Karpas-422 (cell line): Measurements from ENCODE around the gene TMEM220. TPM values are rescaled to one million over a fixed set of nuclear protein-coding genes. Genes with fewer than 3 reads are reported as not detected.

Source experiments
- DNase-seq: peaks from one replicate; pipeline ENCODE4 v3.0.0-alpha.2; 2015
- H2AFZ ChIP-seq: fragments of 200-600 bp; sonication (generic); 2 replicates; pipeline ENCODE4 v1.6.1; 2014; ENCODE audit warnings: antibody characterized with exemption, low read length, mixed read lengths
- H3K27ac ChIP-seq: fragments of 200-600 bp; sonication (generic); 2 replicates; pipeline ENCODE4 v1.5.1; 2014; ENCODE audit warnings: mild to moderate bottlenecking, low read length, moderate library complexity
- H3K27me3 ChIP-seq: fragments of 200-600 bp; sonication (generic); 2 replicates; pipeline ENCODE4 v1.6.1; 2014; ENCODE audit warnings: low read length, mixed read lengths
- H3K36me3 ChIP-seq: fragments of 200-600 bp; sonication (generic); 2 replicates; pipeline ENCODE4 v1.6.1; 2014; ENCODE audit warnings: low read length, mixed read lengths; ENCODE audit not compliant: insufficient read depth
- H3K4me1 ChIP-seq: fragments of 200-600 bp; sonication (generic); 2 replicates; pipeline ENCODE4 v1.6.1; 2014; ENCODE audit warnings: mild to moderate bottlenecking, low read length, mixed read lengths
- H3K4me2 ChIP-seq: fragments of 200-600 bp; sonication (generic); 2 replicates; pipeline ENCODE4 v1.6.1; 2014; ENCODE audit warnings: low read length, low read depth, mild to moderate bottlenecking; ENCODE audit not compliant: poor library complexity, severe bottlenecking
- H3K4me3 ChIP-seq: fragments of 200-600 bp; sonication (generic); 2 replicates; pipeline ENCODE4 v1.5.1; 2014; ENCODE audit warnings: mild to moderate bottlenecking, antibody characterized with exemption, low read length, mixed read lengths
- H3K79me2 ChIP-seq: fragments of 200-600 bp; sonication (generic); 2 replicates; pipeline ENCODE4 v1.6.1; 2014; ENCODE audit warnings: mild to moderate bottlenecking, low read length, mixed read lengths
- H3K9ac ChIP-seq: fragments of 200-600 bp; sonication (generic); 2 replicates; pipeline ENCODE4 v1.6.0; 2014; ENCODE audit warnings: low read length
- H3K9me2 ChIP-seq: fragments of 200-600 bp; sonication (generic), shearing (Covaris generic); replicated peaks from 2 replicates; pipeline ENCODE4 v1.6.0; 2014; ENCODE audit warnings: mild to moderate bottlenecking, low read length, moderate library complexity; ENCODE audit not compliant: insufficient read depth
- H3K9me3 ChIP-seq: fragments of 300-700, 200-600 bp; sonication (generic); 2 replicates; pipeline ENCODE4 v1.6.1; 2014; ENCODE audit warnings: low read length, mixed read lengths
- H4K20me1 ChIP-seq: fragments of 200-600 bp; sonication (generic); 2 replicates; pipeline ENCODE4 v1.6.1; 2014; ENCODE audit warnings: mild to moderate bottlenecking, antibody characterized with exemption, low read length, low read depth; ENCODE audit not compliant: insufficient read depth
- total RNA-seq: library from RNA; depleted of rRNA; stranded (reverse); fragments of >200 nt; shearing (Covaris generic); gene quantifications from 2 replicates; pipeline ENCODE4 v1.2.3, GENCODE V29; 2014; ENCODE audit warnings: low replicate concordance

Gene TMEM220
- total RNA-seq, 1 experiment from 2014 or later: not detected

DNA sequence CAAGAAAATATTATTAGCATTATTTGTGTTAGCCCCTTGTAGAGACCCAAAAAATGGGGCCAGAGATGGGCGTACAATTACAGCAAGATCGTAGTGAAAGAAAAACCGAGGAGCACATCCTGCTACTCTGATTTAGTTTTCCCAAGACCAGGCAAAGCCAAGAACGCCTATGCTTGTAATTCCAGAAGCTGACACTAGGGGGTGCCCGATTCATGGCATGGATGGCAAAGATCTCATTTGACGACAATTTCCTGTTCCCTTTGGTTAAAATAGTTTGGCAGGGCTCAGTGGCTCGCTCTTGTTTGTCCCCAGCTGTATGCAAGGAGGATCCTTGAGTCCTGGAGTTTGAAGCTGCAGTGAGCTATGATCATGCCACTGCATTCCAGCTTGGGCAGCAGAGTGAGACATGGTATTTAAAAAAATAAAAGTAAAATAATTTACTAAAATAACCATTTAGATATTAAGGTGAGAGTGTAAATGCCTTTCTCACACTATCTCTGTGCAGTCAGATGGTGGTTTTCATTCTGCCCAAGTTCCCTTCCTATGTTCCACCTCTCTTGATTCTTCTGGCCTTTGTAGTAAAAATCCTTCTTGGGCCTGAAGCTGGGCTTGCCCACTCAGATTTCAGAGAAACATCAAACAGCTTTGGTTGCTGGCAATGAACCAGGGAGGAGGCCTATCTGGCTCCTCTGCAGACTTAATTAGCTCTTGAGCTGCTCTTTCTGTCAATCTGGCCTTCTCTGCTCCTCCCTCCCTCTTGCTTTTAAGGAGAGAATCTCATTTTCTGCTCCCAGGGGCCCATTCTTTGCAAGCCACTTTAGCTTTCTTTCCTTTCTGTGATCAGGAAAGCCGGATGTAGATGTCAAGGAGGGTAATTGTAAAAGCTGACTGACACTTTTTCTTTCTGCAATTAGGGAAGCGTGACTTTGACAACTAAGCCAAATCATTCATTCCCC is 42.9 kb upstream of the TMEM220 start:
- H3K36me3 ChIP-seq: no peaks in the 10 kb centered on the region
- no peak overlapping the region for H2AFZ ChIP-seq
- peaks cover 8% of the 10 kb centered on the region for H3K9me3 ChIP-seq
- DNase-seq: peak; percentile 86
- H4K20me1 ChIP-seq: no peaks in the 10 kb centered on the region
- no peak overlapping the region for H3K4me3 ChIP-seq
- H3K4me1 ChIP-seq: peaks cover 6% of the 10 kb centered on the region; the same call in 1 of the 2 replicates
- H3K9ac ChIP-seq: no peak overlapping the region
- H3K27me3 ChIP-seq: no peaks in the 10 kb centered on the region
- no peaks in the 10 kb centered on the region for H3K9me2 ChIP-seq
- H3K79me2 ChIP-seq: no peaks in the 10 kb centered on the region
- no peak overlapping the region for H3K4me2 ChIP-seq
- H3K27ac ChIP-seq: no peak overlapping the region

DNA sequence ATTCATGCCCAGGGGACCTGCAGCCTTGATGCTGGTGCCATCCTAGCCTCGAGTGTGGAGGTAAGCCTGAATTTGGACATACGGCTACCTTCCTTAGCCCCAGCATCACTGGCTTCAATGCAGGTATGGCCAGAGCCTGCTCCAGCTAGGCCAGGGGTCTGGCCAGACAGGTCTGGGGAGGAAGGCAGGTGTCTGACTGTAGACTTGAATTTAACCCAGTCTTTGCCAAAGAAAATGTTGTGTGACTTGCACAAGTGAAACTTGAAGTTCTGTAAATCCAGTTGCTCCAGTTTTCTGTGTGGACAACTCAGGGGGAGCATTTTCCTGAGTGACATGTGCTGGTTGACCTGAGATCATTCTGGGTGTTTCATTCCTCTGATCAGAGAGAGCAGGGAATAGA is 41.3 kb upstream of the TMEM220 start:
- 0 out of 2 replicates have a peak, but pooled peaks cover 1% of the 10 kb centered on the region for H3K4me1 ChIP-seq
- H3K9me2 ChIP-seq: no peaks in the 10 kb centered on the region
- H3K4me3 ChIP-seq: no peak overlapping the region
- no peak overlapping the region for H3K27ac ChIP-seq
- peaks cover 8% of the 10 kb centered on the region for H3K9me3 ChIP-seq
- no peaks in the 10 kb centered on the region for H4K20me1 ChIP-seq
- no peak overlapping the region for H3K9ac ChIP-seq
- no peak overlapping the region for H2AFZ ChIP-seq
- H3K79me2 ChIP-seq: no peaks in the 10 kb centered on the region
- no peaks in the 10 kb centered on the region for H3K27me3 ChIP-seq
- H3K36me3 ChIP-seq: no peaks in the 10 kb centered on the region
- no peak for DNase-seq
- H3K4me2 ChIP-seq: no peak overlapping the region

DNA sequence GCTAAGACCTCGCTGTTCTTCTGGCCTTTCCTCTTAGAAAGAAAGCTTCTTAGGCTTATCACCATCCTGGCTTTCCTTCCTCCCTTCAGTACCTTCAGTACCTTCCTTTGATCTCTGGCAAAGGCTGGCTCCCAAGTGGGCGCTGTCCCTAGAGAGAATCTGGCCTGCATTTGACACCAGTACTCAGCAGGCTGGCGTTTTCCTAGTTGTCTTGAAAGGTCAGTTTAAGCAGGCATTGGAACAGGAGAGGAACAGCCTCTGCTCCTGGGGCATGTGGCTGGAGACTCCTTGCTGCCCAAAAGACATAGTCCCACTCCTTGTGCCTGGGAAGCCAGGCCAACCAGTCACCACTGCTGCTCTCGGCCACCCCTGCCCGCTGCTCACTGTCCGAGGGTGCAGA is 40.0 kb upstream of the TMEM220 start:
- Histone ChIP-seq H3K9me3 (peaks cover 8% of the 10 kb centered on the region), H3K9ac (no peak overlapping the region), H3K36me3 (no peaks in the 10 kb centered on the region), H3K79me2 (no peaks in the 10 kb centered on the region), H3K9me2 (no peaks in the 10 kb centered on the region), H3K27me3 (no peaks in the 10 kb centered on the region), H3K27ac (no peak overlapping the region), H4K20me1 (no peaks in the 10 kb centered on the region), H3K4me1 (no peaks in the 10 kb centered on the region), H2AFZ (no peak overlapping the region), H3K4me3 (no peak overlapping the region), H3K4me2 (no peak overlapping the region)
- DNase-seq: peak; percentile 14

DNA sequence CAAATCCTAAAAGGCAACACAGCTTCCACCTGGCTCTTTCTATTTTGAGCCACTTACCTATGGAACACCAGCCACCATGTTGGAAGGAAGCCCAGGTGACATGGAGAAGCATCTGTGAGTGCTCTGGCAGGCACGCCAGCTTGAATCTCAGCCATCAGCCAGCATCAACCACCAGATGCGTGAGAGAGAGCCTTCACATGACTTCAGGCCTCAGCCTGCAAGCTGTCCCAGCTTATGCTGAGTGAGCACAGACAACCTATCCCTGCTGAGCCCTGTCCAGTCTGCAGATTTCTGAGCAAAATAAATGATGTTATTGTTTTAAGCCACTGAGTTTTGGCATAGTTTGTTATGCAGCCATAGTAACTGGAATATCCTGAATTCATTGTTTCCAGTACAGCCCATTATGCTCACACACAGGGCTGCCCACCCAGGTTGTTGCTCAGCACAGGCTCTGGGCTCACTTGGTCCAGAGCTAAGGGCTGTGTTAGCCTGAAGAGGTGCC is 39.0 kb upstream of the TMEM220 start:
- Histone ChIP-seq H3K27ac (no peak overlapping the region), H3K36me3 (no peaks in the 10 kb centered on the region), H3K4me1 (no peaks in the 10 kb centered on the region), H3K79me2 (no peaks in the 10 kb centered on the region), H3K9me2 (no peaks in the 10 kb centered on the region), H3K9ac (no peak overlapping the region), H2AFZ (no peak overlapping the region), H3K27me3 (no peaks in the 10 kb centered on the region), H3K4me3 (no peak overlapping the region), H3K4me2 (no peak overlapping the region), H4K20me1 (no peaks in the 10 kb centered on the region), H3K9me3 (peaks cover 8% of the 10 kb centered on the region)
- DNase-seq: peak; percentile 28

DNA sequence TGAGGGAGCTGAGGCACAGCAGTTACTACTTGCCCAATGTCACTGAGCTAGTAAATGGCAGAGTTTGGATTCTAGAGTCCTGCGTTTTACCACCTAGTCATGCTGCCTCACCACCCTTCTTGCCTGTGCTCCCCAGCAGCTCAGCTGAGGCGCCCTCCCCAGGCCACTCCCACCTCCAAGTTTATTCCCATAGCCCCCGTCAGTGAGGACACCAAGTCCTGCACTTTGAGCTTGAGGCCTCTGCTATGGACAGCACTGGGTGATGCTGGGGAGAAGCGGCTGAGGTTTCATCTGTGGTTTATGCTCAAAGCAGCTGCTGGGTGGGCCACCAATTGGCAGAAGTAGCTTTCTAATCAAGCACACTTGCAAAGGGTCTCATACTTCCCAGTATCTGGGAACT is 37.4 kb upstream of the TMEM220 start:
- H3K36me3 ChIP-seq: no peaks in the 10 kb centered on the region

DNA sequence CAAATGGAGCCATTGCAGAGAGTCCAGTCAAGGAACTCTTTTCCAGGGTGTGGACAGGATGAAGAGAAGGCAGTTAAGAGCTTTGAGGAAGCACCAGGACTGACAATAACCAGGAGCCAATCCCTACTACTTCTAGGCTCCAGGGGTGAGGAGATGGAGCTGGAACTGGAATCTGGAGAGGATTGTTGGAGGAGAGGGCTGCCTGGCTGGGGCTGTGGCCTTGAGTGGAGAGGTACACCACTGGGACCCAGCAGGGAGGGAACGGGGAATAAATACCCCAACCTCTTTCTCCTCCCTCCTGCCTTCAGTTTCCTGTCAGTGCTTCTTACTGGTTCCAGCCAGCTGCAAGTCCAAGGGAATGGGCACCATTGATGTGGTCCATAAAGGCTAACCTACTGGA is 32.2 kb upstream of the TMEM220 start:
- H2AFZ ChIP-seq: no peak overlapping the region
- no peaks in the 10 kb centered on the region for H4K20me1 ChIP-seq
- no peaks in the 10 kb centered on the region for H3K27me3 ChIP-seq
- no peak overlapping the region for H3K4me2 ChIP-seq
- H3K4me3 ChIP-seq: no peak overlapping the region
- no peak overlapping the region for H3K9ac ChIP-seq
- no peaks in the 10 kb centered on the region for H3K4me1 ChIP-seq
- H3K9me2 ChIP-seq: no peaks in the 10 kb centered on the region
- H3K79me2 ChIP-seq: no peaks in the 10 kb centered on the region
- no peaks in the 10 kb centered on the region for H3K9me3 ChIP-seq
- peak; percentile 21 for DNase-seq
- no peak overlapping the region for H3K27ac ChIP-seq
- H3K36me3 ChIP-seq: no peaks in the 10 kb centered on the region

More for the DNA sequence above, 37.4 kb upstream of the TMEM220 start:
- H4K20me1 ChIP-seq: no peaks in the 10 kb centered on the region
- H3K9ac ChIP-seq: no peak overlapping the region
- H3K79me2 ChIP-seq: no peaks in the 10 kb centered on the region
- H3K9me2 ChIP-seq: no peaks in the 10 kb centered on the region
- no peak overlapping the region for H3K4me2 ChIP-seq
- H3K4me1 ChIP-seq: no peaks in the 10 kb centered on the region
- peaks cover 7% of the 10 kb centered on the region for H3K9me3 ChIP-seq
- no peak overlapping the region for H2AFZ ChIP-seq
- H3K27me3 ChIP-seq: no peaks in the 10 kb centered on the region
- no peak overlapping the region for H3K27ac ChIP-seq
- H3K4me3 ChIP-seq: no peak overlapping the region
- DNase-seq: peak; percentile 33

DNA sequence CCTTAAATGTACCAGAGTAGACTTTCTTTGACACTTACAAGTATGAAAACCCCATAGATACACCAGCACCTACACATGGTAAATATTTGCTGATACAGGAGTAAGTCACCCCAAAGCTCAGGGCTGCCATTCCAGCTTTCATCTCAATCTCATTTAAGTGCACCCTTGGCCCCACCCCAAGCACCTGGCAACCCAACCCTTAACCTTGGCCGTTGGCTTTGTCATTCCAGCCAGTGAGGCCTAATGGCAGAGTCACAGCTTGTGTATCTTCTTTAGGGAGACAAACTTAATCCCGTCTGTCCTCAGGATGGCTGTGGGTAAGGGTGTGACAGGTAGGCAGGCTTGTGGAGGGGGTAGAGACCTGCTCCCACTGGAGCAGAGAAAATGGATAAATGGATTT is 31.5 kb upstream of the TMEM220 start:
- Histone ChIP-seq H4K20me1 (no peaks in the 10 kb centered on the region), H3K79me2 (no peaks in the 10 kb centered on the region), H3K36me3 (no peaks in the 10 kb centered on the region), H3K27me3 (no peaks in the 10 kb centered on the region), H3K4me3 (no peak overlapping the region), H2AFZ (no peak overlapping the region), H3K4me1 (no peaks in the 10 kb centered on the region), H3K9ac (no peak overlapping the region), H3K9me3 (no peaks in the 10 kb centered on the region), H3K4me2 (no peak overlapping the region), H3K9me2 (no peaks in the 10 kb centered on the region), H3K27ac (no peak overlapping the region)
- peak; percentile 27 for DNase-seq

DNA sequence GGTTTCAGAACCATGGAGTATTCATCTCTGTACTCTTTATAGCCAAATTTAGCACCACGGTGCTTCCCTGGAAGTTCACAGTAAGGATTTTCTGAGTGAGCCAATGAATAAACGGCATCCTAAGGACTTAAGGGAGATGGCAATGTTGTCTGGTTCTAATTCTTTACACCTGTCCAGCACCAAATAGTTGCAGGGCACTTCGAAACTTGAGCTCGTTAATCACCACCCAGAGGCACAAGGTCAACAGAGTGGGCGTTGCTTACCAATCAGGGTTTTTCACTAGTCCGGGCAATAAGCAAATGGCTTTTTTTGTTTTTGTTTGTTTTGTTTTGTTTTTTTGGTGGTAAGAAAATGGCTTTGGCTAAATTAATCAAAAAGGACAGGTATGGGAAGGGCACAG is 28.2 kb upstream of the TMEM220 start:
- Histone ChIP-seq H3K79me2 (no peaks in the 10 kb centered on the region), H4K20me1 (no peaks in the 10 kb centered on the region), H3K9ac (no peak overlapping the region), H3K27ac (no peak overlapping the region), H3K4me1 (no peaks in the 10 kb centered on the region), H3K36me3 (no peaks in the 10 kb centered on the region), H3K27me3 (no peaks in the 10 kb centered on the region), H3K4me2 (no peak overlapping the region), H3K9me2 (no peaks in the 10 kb centered on the region), H3K4me3 (no peak overlapping the region), H2AFZ (no peak overlapping the region), H3K9me3 (no peaks in the 10 kb centered on the region)
- peak; percentile 23 for DNase-seq
